Thyroid gland (tissue), 4 donors: ENCODE results near the gene ABCC4.

ENCODE experiments used
- POLR2A ChIP-seq, 2 donors: fragments of 450-650 bp; IDR thresholded peaks; one replicate each; pipeline ENCODE4 v1.6.1; 2017; ENCODE audit warnings: antibody characterized with exemption in 2 of 2, mild to moderate bottlenecking in 2 of 2, moderate library complexity in 1 of 2
- TF ChIP-seq, protein P1 (sequence below), 6 experiments: fragments of 200-600 bp in 3 of 6; fragments of 450-650 bp in 3 of 6; sonication (generic) in 3 of 6; IDR thresholded peaks; one replicate each; pipeline ENCODE4 v1.5.1; 2016 to 2019; ENCODE audit warnings: antibody characterized with exemption in 6 of 6, mild to moderate bottlenecking in 2 of 6, inconsistent platforms in 1 of 6, moderate library complexity in 1 of 6

DNA sequence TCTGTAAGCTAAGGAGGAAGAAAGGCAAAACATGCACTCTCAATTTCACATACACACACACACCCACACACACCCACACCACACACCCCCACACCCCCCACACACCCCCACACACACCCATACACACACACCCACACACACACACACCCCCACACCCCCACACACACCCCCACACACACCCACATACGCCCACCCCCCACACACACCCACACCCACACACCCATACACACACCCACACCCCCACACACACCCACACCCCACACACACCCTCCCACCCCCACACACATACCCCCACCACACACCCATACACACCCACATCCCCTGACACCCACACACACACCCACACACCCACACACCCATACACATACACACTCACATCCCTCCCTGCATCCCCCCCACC is 276.1 kb downstream of the ABCC4 start:
- TF ChIP-seq, protein P1, sequence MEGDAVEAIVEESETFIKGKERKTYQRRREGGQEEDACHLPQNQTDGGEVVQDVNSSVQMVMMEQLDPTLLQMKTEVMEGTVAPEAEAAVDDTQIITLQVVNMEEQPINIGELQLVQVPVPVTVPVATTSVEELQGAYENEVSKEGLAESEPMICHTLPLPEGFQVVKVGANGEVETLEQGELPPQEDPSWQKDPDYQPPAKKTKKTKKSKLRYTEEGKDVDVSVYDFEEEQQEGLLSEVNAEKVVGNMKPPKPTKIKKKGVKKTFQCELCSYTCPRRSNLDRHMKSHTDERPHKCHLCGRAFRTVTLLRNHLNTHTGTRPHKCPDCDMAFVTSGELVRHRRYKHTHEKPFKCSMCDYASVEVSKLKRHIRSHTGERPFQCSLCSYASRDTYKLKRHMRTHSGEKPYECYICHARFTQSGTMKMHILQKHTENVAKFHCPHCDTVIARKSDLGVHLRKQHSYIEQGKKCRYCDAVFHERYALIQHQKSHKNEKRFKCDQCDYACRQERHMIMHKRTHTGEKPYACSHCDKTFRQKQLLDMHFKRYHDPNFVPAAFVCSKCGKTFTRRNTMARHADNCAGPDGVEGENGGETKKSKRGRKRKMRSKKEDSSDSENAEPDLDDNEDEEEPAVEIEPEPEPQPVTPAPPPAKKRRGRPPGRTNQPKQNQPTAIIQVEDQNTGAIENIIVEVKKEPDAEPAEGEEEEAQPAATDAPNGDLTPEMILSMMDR (IDR thresholded peaks at IDR 0.05): no peak
- no peak for TF ChIP-seq POLR2A (IDR thresholded peaks at IDR 0.05)
